ENCODE results near the gene EYS. TPM values are rescaled to one million over a fixed set of nuclear protein-coding genes. Genes with fewer than 3 reads are reported as not detected.

EYS gene
- not detected in 2 replicates for total RNA-seq (2014; rRNA removed; shearing (Covaris generic); ENCODE audit: low replicate concordance)

DNA sequence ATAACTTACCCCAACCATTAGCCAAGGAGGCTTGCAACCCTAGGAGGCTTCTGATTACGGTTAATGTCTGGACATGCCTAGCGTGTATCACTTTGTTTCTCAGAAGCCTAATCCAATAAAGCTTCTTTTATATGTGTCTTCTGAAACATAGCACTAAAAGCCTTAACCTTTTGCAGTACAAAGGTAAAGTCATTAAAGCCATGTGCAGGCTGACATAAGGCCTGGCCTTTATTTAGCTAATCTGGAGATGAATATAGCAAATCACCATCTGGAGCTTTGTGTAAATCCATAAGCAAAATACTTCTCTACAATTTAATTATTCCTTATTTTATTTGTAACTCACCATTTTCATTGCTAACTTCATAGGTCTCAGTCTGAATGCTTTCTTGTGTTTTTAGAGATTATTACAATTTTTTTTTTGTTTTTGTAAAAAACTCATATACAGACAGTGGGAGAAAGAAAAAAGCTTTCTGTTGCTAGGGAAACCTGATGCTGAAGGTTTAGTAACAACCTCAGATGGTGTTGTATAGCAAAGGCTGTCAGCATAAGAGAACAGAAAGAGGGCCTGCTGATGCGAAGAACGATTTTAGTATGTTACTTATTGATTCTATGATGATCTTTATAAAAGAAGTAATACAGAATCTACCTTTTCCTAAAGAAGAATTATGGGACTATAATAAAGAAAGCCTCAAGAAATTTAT, at the start of gene EYS:
Gene EYS (minus strand): TSS at position 101 of the 701 bp plus-strand sequence. CDS start 211,816 bp downstream, outside the sequence.
- Histone ChIP-seq H3K9me3 (no peaks in the 10 kb centered on the region), H3K27me3 (no peaks in the 10 kb centered on the region), H3K36me3 (no peaks in the 10 kb centered on the region), H3K4me3 (no peak within 1 kb of the TSS)
- DNase-seq = no peak

DNA sequence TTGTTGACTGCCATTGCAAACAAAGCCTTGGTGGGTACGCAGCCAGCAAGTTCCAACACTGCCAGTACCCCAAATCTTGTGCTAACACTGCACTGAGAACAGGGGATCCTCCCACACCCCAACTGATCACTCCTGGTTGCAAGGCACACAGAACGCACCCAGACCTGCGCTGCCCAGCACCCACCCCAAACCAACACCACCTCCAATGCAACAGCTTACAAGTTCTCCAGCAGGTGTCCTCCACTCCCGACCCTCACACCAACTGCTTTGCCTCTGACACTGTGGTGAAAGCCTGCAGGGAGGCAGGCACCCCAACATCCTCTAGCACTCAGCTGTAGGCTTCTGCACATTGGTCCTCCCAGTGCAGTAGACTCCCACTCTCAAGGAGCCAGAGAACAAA, 39.3 kb upstream of the EYS start:
- Histone ChIP-seq H3K27me3 (no peaks in the 10 kb centered on the region), H3K9me3 (no peaks in the 10 kb centered on the region), H3K4me3 (no peak overlapping the region), H3K36me3 (no peaks in the 10 kb centered on the region)
- no peak for DNase-seq

DNA sequence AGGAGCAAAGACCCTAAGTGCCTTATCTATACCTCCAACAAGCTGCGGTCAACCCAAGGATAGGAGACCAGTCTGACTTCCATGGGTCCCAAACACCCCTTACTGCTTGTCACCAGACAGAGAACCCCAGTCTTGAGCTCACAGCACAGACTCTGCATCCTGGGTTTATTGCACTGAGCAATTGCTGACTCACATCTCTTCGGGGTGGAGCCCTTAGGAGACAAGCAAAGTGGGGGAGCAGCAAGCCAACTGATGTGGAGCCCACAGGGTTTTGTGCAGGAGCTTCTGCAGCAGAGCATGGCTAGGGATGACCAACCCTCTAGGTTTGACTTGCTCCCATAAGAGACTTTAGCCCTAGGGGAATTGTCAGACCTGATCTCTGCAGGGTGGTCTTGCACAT, 38.6 kb upstream of the EYS start:
- no peak for DNase-seq
- H3K27me3 ChIP-seq = no peaks in the 10 kb centered on the region
- no peaks in the 10 kb centered on the region for H3K36me3 ChIP-seq
- H3K9me3 ChIP-seq = no peaks in the 10 kb centered on the region
- no peak overlapping the region for H3K4me3 ChIP-seq

DNA sequence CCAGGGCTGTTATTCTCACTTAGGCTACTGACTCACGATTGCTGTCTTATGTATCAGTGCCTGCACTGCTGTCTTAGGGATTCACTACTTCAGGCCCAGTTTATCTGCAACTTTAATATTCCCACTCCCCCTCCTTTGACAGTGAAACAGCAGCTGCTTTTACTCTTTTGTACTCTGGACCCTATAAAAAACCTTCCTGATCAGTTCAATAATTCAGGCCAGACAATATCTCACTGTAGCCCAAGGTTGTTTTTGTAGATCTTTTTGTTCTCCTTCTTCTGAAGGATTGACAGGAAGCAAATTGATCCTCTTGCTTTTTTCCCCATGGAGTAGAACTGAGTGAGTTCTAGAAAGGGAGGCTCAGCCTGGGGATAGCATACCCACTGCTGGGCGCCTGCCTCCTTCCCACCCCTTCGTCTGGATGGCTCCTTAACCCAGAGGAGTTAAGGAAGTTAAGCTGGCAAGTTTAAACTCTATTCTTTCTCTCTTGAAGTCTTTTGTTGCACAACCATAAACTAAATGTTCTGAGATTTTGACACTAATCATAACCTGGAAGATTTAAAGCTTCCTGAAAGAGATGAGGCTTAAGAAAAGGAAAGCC, 22.0 kb upstream of the EYS start:
- Histone ChIP-seq H3K9me3 (no peaks in the 10 kb centered on the region), H3K36me3 (no peaks in the 10 kb centered on the region), H3K4me3 (no peak overlapping the region), H3K27me3 (no peaks in the 10 kb centered on the region)
- DNase-seq = no peak

DNA sequence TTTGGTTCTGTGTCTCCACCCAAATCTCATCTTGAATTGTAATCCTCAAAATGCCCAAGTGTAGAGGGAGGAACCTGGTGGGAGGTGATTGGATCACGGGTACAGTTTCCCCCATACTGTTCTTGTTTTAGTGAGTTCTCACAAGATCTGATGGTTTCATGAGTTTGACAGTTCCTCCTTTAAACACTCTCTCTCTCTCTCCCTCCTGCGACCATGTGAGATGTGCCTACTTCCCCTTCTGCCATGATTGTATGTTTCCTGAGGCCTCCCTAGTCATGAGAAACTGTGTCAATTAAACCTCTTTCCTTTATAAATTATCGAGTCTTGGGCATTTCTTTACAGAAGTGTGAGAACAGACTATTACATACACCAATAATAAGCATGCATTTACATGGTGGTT, 12.1 kb upstream of the EYS start:
- no peak for DNase-seq
- Histone ChIP-seq H3K9me3 (no peaks in the 10 kb centered on the region), H3K36me3 (no peaks in the 10 kb centered on the region), H3K27me3 (no peaks in the 10 kb centered on the region), H3K4me3 (no peak overlapping the region)

DNA sequence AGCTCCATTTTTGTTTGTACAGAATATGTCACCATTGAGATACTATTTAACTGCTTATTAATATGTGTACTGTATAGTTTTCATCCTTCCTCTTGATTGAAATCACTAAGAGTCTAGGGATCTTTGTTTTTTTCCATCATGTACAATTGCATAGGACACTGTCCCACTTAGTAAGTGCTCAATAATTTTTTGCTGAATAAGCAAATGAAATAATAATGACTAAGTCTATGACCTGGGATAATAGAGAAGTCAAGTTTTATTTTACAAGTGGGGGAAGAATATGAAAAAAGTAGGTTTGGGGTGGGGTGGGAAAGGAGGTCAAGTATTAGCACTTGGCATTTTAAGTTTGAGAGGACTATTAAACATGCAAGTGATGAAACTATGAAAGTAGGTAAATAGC, 4.5 kb upstream of the EYS start:
- Histone ChIP-seq H3K9me3 (no peaks in the 10 kb centered on the region), H3K36me3 (no peaks in the 10 kb centered on the region), H3K4me3 (no peak overlapping the region), H3K27me3 (no peaks in the 10 kb centered on the region)
- DNase-seq = no peak

DNA sequence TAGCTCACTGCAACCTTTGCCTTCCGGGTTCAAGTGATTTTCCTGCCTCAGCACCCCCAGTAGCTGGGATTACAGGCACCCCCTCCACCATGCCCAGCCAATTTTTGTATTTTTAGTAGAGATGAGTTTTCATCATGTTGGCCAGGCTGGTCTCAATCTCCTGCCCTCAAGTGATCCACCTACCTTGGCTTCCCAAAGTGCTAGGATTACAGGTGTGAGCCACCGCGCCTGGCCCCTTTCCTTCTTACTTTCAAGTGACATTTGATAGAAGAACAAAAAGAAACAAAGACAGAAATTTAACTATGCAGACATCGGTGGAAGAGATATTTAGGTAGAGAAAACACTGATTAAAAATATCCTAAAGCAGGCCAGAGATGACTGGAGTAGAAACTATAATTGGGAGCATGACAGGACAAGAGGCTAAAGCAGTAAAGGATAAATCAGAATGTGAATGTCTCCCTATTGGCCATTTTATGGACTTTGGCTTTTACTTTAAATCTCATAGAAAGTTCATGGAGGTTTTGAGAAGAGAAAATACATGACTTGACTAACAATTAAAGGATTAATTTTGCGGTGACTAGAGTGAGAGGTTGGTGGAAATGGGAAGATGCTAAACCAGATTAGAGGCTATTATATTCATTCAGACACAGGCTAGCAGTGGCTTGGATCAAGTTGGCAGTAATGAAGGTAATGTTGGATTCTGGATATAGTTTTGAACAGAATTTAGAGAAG, 2.2 kb upstream of the EYS start:
- H3K27me3 ChIP-seq = no peaks in the 10 kb centered on the region
- H3K9me3 ChIP-seq = no peaks in the 10 kb centered on the region
- no peaks in the 10 kb centered on the region for H3K36me3 ChIP-seq
- no peak for DNase-seq
- no peak overlapping the region for H3K4me3 ChIP-seq

DNA sequence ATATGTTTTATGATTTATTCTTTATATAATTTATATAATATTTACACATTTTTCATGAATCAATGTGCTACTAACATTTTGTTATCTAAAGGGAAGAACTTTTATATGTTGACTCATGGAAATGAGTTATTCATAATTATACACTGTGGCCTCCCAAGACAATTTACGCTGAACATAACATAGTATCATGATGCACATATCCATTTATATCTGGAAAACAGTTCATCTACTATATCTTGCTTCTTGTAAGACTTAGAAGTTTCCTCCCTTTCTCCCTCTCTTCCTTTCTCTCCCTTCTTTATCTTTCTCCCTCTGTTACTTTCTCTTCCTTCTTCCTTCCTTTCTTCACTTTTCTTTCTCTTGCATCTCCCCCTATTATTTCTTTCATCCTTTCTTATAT, 1.1 kb upstream of the EYS start:
- Histone ChIP-seq H3K9me3 (no peaks in the 10 kb centered on the region), H3K27me3 (no peaks in the 10 kb centered on the region), H3K4me3 (no peak overlapping the region), H3K36me3 (no peaks in the 10 kb centered on the region)
- DNase-seq = no peak

DNA sequence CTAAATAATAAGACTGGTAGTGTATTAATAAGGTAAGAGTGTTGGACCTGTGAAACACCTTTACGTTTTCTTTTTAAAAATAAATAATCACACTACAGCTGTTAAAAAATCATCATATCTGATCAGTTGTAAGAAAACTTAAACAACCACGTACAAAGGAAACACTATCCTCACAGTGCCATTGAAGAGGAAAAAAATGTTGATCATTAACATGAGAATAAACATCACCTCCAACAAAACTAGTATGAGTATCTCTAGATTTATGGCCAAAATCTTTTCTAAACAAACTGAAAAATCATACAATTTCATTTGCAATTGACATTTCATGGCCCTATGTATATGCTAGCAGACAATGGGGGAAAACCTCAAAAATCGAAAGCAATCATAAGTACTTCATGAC, 590 bp downstream of the EYS start:
- Histone ChIP-seq H3K36me3 (no peaks in the 10 kb centered on the region), H3K9me3 (no peaks in the 10 kb centered on the region), H3K27me3 (no peaks in the 10 kb centered on the region), H3K4me3 (no peak overlapping the region)
- no peak for DNase-seq

DNA sequence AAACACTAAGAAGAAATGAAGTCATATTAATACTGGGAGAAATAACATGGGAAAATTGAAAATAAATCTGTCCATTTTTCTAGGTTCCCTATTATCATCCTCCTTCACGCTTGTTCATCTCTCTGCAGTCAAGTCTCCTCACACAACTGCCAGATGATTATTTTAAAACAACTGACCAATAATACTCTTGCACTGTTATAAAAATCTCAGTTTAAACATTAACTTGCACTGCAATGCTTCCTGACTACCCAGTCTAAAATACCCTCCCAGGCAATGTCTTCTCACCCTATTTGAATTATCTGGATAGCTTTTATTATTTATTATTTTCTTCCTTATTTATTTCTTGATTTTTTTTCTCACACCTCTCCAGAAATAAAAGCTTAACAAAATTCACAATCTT, 5.7 kb downstream of the EYS start:
- H3K9me3 ChIP-seq = no peaks in the 10 kb centered on the region
- no peak for DNase-seq
- H3K27me3 ChIP-seq = no peaks in the 10 kb centered on the region
- H3K4me3 ChIP-seq = no peak overlapping the region
- H3K36me3 ChIP-seq = no peaks in the 10 kb centered on the region

DNA sequence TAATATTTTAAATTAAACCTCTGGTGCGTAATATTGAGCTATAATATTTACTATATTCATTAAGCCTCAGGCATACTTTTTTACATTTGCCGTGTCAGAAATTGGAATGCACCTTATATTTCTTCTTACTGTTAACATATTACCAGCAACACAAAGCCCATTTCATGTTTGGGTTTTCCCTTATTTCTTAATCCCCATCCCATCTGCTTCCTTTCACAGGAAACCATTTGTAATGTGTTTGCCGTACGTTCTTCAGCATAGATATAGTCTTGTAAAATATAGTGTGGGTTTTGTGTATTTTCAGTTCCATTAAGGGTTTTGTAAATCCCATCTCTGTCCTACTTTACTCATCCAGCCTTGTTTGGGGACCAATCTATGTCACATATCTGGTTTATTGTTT, 6.5 kb downstream of the EYS start:
- Histone ChIP-seq H3K27me3 (no peaks in the 10 kb centered on the region), H3K4me3 (no peak overlapping the region), H3K36me3 (no peaks in the 10 kb centered on the region), H3K9me3 (no peaks in the 10 kb centered on the region)
- no peak for DNase-seq

DNA sequence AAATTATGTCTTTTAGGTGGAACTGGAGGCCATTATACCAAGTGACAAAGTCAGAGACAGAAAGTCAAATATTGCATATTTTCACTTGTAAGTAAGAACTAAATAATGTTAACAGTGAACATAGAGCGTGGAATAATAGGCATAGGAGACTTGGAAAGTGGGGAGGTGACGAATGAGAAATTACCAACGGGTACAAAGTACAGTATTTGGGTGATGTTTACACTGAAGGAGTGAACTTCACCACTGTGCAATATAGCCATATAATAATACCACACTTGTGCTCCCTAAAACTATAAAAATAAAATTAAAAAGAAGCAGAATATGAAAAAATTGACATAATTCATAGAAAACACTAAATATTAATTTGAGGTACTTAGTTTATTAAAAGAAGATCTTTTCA, 14.9 kb downstream of the EYS start:
- no peaks in the 10 kb centered on the region for H3K27me3 ChIP-seq
- DNase-seq = no peak
- no peak overlapping the region for H3K4me3 ChIP-seq
- H3K36me3 ChIP-seq = no peaks in the 10 kb centered on the region
- H3K9me3 ChIP-seq = no peaks in the 10 kb centered on the region

DNA sequence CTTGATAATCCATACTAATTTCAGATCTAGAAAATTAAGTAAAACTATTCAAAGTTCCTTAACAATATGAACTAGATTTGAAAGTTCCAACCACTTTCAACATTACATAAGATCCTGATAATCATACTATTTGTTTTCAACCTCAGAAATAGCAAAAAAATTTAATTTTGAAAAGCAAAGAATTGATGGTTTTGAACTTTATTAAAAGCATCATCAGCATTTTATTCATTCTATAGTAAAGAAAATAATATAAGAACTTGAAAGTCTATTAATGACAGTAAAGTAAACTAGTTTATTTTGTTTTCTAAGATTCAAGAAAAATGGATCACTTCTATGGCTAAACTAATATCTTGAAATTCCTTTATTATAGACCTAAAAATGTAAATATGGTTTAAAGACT, 26.8 kb downstream of the EYS start:
- H3K27me3 ChIP-seq = no peaks in the 10 kb centered on the region
- no peaks in the 10 kb centered on the region for H3K36me3 ChIP-seq
- no peak for DNase-seq
- no peak overlapping the region for H3K4me3 ChIP-seq
- no peaks in the 10 kb centered on the region for H3K9me3 ChIP-seq

DNA sequence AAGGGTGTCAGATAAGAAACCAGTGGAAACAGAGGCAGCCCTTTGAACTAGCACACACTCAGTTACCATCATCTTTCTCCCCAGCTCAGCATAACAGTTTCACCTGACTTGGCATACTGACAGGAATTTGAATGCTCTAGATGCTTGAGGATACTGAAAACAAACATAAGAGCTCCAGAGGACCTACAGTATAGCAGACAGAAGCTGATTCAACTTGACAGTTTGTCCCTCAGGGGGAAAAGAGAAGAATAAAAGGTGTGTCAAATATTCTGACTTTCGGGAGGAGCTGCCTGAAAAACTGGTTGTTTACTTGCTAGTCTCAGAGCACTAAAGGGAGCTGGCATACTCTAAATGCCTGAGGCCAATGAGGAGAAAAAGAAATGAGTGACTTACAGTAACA, 35.1 kb downstream of the EYS start:
- no peaks in the 10 kb centered on the region for H3K9me3 ChIP-seq
- no peaks in the 10 kb centered on the region for H3K27me3 ChIP-seq
- DNase-seq = no peak
- no peak overlapping the region for H3K4me3 ChIP-seq
- no peaks in the 10 kb centered on the region for H3K36me3 ChIP-seq

DNA sequence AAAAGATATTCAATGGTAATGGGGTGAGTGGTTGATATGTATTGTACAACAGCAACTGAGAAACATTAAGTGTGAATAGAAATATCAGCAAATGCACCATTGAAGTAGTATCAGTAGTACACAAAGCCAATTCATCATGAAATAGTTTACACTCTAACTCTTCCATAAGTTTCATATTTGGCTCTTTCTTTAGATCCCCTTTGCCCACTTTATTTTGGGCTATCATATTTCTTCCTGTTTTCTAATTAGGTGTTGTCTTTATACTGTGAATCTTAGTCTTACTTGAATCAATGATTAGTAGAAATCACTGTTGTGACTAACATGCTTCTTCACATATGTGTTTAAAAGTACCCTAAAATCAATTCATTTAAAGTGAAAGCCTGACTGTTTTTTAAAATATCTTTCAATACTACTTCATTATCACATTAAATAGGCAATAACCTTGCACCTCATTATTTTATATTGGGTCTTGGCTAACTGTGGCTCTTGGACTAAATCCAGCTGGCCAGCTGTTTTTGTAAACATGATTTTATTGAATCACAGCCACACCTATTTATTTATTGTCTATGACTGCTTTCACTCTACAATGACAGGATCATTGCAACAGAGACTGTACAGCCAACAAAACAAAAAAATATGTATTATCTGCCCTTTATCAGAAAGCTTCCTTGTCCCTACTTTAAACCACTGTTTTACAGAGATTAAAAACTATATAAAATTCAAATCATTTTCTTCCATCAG, 38.9 kb downstream of the EYS start:
- H3K36me3 ChIP-seq = no peaks in the 10 kb centered on the region
- no peaks in the 10 kb centered on the region for H3K9me3 ChIP-seq
- H3K4me3 ChIP-seq = no peak overlapping the region
- DNase-seq = no peak
- no peaks in the 10 kb centered on the region for H3K27me3 ChIP-seq

DNA sequence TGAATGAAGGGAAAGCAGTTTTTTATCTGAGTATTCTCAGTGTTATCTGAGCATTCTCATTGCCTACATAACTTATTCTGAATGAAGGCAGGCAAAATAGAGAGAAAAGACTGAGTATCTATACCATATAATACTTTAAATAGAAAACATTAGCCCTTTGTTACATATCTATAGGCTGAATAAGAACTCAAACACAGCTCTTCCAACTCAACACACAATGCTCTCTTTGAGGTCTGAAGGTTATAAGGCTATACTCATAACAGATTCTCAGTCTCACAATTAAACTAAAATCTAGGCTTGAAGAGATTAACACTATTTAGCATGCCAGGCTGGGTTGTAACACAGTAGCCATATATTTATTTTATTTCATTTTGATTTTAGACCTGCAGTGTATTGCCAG, 56.9 kb downstream of the EYS start:
- DNase-seq = no peak
- H3K4me3 ChIP-seq = no peak overlapping the region
- H3K27me3 ChIP-seq = no peaks in the 10 kb centered on the region
- no peaks in the 10 kb centered on the region for H3K9me3 ChIP-seq
- no peaks in the 10 kb centered on the region for H3K36me3 ChIP-seq

DNA sequence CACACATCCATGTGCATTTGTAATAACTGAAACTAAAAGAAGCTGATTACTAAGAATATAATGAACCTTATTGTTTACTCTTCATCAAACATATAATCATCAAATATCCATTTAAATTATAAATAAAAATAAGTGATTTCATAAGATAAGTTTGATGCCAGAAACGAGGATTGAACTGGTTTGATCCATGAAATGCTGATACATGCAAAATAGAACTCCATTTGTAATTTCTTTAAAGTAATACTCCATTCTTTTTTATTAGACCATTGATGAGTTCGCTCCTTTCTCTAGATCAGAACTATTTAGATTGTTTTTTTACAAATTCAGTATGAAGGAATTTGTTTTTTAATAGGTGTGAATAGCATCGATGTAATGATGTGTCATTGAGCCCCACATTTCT, 57.6 kb downstream of the EYS start:
- Histone ChIP-seq H3K27me3 (no peaks in the 10 kb centered on the region), H3K4me3 (no peak overlapping the region), H3K36me3 (no peaks in the 10 kb centered on the region), H3K9me3 (no peaks in the 10 kb centered on the region)
- DNase-seq = no peak
